ENCODE measurements around the gene FANCC. TPM values are rescaled to one million over a fixed set of nuclear protein-coding genes. Genes with fewer than 3 reads are reported as not detected.

Gene FANCC
- total RNA-seq, 2 experiments from 2014 or later, result 15.4 to 21.5 TPM

DNA sequence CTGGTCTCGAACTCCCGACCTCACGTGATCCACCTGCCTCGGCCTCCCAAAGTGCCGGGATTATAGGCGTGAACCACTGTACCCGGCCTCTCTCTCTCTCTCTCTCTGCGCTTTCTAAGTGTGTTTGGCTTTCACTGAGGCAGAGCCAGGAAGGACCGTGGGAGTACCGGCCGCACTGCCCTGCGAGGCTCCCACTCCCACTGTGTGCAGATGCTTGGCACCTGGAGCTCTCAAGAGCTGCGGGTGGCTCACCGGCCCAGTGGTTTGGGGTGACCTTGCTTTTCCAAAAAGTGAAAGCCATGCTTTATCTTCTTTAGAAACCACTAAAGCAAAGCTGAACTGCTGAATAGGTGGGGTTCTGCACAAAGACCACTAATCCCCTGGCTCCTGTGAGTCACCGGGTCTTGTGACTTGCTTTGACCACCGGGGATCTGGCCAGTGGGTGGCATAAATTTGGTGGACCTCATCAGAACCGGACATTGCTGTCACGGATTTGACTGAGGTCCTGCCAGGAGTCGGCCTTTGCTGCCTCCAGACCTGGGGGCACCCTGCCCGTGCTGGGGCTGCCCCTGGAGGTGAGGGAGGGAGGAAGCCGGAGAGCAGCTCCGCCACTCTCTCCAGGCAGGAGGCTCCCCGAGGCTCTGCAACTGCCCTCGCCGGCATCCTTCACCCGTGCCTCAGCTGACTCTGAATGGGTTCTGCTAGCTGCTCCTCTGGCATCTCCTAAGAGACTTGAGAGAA lies 228.9 kb downstream of the FANCC start:
- H3K27me3 Mint-ChIP-seq, result no peaks in the 10 kb centered on the region
- no peaks in the 10 kb centered on the region for H3K9me3 Mint-ChIP-seq
- CTCF ChIA-PET, result interaction anchor here (1.0 to 1.1 kb wide), 2 partner anchors 13 to 38 kb away, joined by 3 read pairs; no protein-coding TSS in a partner anchor
- no peaks in the 10 kb centered on the region for H3K36me3 Mint-ChIP-seq (ENCODE audit: low read depth)
- POLR2A ChIA-PET, result no interaction called here
- peak overlapping the region; percentile 69 for H3K27ac Mint-ChIP-seq
- H3K4me1 Mint-ChIP-seq, result peaks cover 11% of the 10 kb centered on the region
- DNase-seq, result no peak
- H3K4me3 Mint-ChIP-seq, result no peak overlapping the region

DNA sequence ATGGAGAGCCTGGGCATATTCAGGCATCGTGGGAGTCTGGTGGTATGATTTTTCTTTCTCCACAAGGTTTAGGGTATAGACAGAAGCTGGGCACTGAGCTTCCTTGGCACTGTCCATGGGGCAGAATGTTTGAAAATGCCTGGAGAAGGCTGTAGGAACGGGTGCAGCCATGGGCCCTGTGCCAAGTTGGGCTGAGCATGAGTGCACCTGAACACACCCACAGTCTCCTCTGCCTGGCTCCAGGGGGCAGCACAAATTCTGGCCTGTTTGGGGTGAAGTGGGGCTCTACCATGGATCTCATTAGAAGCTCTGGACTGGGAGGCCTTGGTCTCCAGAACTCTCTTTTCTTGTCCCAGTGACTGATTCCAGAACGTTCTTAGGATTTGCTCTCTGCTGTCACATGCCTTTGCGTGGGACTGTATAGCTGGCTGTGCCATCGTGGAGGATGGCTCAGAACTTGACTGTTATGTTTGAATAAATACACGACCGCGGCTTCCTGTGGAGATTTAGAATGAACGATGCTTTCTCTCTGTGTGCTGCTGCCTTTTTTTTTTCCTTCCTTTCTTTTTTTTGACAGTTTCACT lies 229.8 kb downstream of the FANCC start:
- no peak overlapping the region for H3K4me3 Mint-ChIP-seq
- peaks cover 8% of the 10 kb centered on the region for H3K4me1 Mint-ChIP-seq
- no peak overlapping the region for H3K27ac Mint-ChIP-seq
- H3K9me3 Mint-ChIP-seq, result no peaks in the 10 kb centered on the region
- no peaks in the 10 kb centered on the region for H3K27me3 Mint-ChIP-seq
- DNase-seq, result no peak
- CTCF ChIA-PET, result interaction anchor here (0.6 kb wide), 1 partner anchor 434 kb away, joined by 4 read pairs; no protein-coding TSS in a partner anchor
- H3K36me3 Mint-ChIP-seq (ENCODE audit: low read depth), result no peaks in the 10 kb centered on the region
- POLR2A ChIA-PET, result no interaction called here

GRCh38 chr9:95086564-95086955 lies 230.9 kb downstream of the FANCC start:
- no peaks in the 10 kb centered on the region for H3K9me3 Mint-ChIP-seq
- no peaks in the 10 kb centered on the region for H3K4me1 Mint-ChIP-seq
- POLR2A ChIA-PET, result no interaction called here
- no peaks in the 10 kb centered on the region for H3K36me3 Mint-ChIP-seq (ENCODE audit: low read depth)
- H3K4me3 Mint-ChIP-seq, result no peak overlapping the region
- no peak overlapping the region for H3K27ac Mint-ChIP-seq
- no peak for DNase-seq
- CTCF ChIA-PET, result no interaction called here
- no peaks in the 10 kb centered on the region for H3K27me3 Mint-ChIP-seq

DNA sequence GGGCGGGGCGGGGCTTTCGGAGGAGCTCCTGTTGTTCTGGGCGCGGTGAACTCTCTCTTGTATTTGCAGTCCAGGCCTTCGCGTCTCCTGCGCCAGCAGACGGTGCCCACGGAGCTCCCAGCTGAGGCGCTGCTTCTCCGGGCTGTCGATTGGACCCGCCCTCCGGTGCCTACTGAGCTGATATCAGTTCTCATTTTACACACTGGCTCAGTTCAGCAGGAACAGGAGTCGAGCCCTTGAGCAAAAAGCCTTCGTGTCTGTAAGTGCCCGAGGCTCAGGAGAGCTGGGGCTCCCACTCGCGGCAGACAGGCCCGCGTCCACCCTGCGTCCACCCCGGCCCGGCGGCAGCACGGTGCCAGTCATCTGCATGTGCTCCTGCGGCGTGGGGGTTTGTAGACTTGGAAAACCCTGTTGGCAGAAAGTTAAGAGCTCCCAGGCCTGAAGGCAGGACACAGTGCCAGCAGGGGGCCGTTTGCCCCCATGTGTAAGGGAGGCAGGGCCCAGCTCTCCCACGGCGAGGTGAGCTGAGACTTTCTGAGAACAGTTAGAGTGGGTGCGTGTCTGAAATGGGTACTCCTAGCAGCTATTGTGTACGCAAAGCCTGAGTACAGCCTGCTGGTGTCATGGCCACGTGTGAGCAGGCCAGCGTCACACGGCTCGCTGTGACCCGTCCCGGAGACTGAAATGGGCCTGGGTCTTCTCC lies 231.5 kb downstream of the FANCC start:
- POLR2A ChIA-PET, result no interaction called here
- Mint-ChIP-seq H3K4me1 (no peaks in the 10 kb centered on the region), H3K9me3 (no peaks in the 10 kb centered on the region), H3K27ac (no peak overlapping the region), H3K36me3 (ENCODE audit: low read depth) (no peaks in the 10 kb centered on the region), H3K27me3 (no peaks in the 10 kb centered on the region), H3K4me3 (no peak overlapping the region)
- CTCF ChIA-PET, result interaction anchor here (0.6 kb wide), 1 partner anchor 356 kb away, joined by 3 read pairs; no protein-coding TSS in a partner anchor
- DNase-seq, result no peak

- Mint-ChIP-seq H3K27ac (no peak overlapping the region), H3K4me1 (no peaks in the 10 kb centered on the region), H3K27me3 (no peaks in the 10 kb centered on the region), H3K4me3 (no peak overlapping the region), H3K36me3 (ENCODE audit: low read depth) (no peaks in the 10 kb centered on the region), H3K9me3 (no peaks in the 10 kb centered on the region)
- ChIA-PET POLR2A (no interaction called here), CTCF (no interaction called here)
- DNase-seq, result no peak
Observed at GRCh38 chr9:95085036-95085770, 232.3 kb downstream of the FANCC start.

DNA sequence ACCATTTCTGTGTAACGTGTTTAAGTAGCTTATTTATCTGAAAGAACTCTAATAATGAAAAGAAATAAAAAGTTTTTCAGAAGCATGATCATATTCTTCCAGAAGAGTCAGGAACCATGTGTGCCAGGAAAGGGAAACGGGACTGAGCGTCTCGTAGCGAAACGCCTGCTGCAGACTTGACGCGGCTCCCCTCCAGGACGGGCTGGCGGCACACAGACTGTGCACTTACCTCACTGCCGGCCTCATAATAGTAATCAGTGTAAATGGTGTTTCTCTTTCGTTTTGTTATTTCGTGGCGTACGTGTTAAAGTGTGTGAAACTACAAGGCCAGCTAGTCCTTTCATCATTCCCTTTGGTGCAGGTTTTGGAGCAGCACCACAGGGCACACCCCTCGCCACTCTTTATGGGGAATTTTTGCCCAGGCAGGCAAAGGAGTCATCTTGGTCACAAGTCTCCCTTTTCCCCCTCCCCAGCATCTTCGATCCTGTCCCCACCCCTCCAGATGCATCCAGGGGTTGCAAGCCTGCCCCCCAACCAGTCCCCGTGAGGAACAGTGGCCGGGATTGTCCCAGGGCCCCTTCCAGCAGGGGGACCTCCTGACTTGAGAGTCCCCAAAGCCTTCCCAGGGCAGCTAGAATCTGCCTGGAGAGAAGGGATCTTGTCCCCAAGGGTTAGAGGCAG lies 233.1 kb downstream of the FANCC start:
- Mint-ChIP-seq H3K4me3 (no peak overlapping the region), H3K4me1 (no peaks in the 10 kb centered on the region), H3K36me3 (ENCODE audit: low read depth) (no peaks in the 10 kb centered on the region), H3K9me3 (no peaks in the 10 kb centered on the region), H3K27ac (no peak overlapping the region), H3K27me3 (no peaks in the 10 kb centered on the region)
- DNase-seq, result no peak
- POLR2A ChIA-PET, result no interaction called here
- CTCF ChIA-PET, result no interaction called here

- DNase-seq, result no peak
- no peak overlapping the region for H3K27ac Mint-ChIP-seq
- no peaks in the 10 kb centered on the region for H3K4me1 Mint-ChIP-seq
- H3K36me3 Mint-ChIP-seq (ENCODE audit: low read depth), result no peaks in the 10 kb centered on the region
- CTCF ChIA-PET, result interaction anchor here (1.2 kb wide), 1 partner anchor 320 kb away, joined by 3 read pairs; no protein-coding TSS in a partner anchor
- H3K4me3 Mint-ChIP-seq, result no peak overlapping the region
- H3K27me3 Mint-ChIP-seq, result no peaks in the 10 kb centered on the region
- no peaks in the 10 kb centered on the region for H3K9me3 Mint-ChIP-seq
- POLR2A ChIA-PET, result no interaction called here
Observed at GRCh38 chr9:95083086-95083768, 234.3 kb downstream of the FANCC start.

DNA sequence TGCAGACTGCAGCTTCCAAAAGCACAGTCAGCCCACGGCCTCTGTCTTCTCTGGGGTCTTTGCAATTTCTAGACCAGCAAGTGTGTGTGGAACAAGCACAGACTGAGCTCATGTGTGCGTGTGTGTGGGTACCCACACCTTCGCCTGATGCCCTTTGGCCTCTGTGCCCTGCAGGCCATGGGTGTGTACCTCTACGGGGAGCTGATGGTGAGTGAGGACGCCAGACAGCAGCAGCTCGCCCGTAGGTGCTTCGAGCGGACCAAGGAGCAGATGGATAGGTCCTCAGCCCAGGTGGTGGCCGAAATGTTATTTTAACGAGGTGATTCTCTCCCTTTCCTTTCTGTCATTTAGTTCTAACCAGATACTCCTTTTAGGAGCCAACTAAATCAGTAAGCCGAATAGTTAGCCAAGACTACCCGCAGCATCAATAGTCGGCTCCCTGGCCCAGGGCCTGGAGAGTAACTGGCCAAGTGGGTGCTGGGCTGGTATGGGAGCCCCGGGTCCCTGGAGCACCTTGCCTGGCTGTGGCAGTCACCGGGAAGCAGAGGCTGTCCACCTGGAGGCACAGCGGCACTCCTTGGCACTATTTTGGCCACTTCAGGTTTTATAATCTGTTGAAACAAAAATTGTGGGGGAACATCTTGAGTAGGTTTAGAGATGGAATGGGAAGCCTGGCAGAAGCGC lies 235.0 kb downstream of the FANCC start:
- Mint-ChIP-seq H3K27me3 (no peaks in the 10 kb centered on the region), H3K27ac (no peak overlapping the region), H3K36me3 (ENCODE audit: low read depth) (no peaks in the 10 kb centered on the region), H3K9me3 (no peaks in the 10 kb centered on the region), H3K4me3 (no peak overlapping the region), H3K4me1 (no peaks in the 10 kb centered on the region)
- ChIA-PET POLR2A (interaction anchor here (0.6 kb wide), 1 partner anchor 1248 kb away, joined by 3 read pairs; no protein-coding TSS in a partner anchor), CTCF (interaction anchor here (1.2 kb wide), 1 partner anchor 319 kb away, joined by 3 read pairs; no protein-coding TSS in a partner anchor)
- no peak for DNase-seq

- Mint-ChIP-seq H3K4me1 (no peaks in the 10 kb centered on the region), H3K9me3 (no peaks in the 10 kb centered on the region), H3K4me3 (no peak overlapping the region), H3K27ac (no peak overlapping the region), H3K36me3 (ENCODE audit: low read depth) (no peaks in the 10 kb centered on the region), H3K27me3 (no peaks in the 10 kb centered on the region)
- POLR2A ChIA-PET, result no interaction called here
- CTCF ChIA-PET, result interaction anchor here (1.2 kb wide), 1 partner anchor 318 kb away, joined by 3 read pairs; no protein-coding TSS in a partner anchor
- no peak for DNase-seq
Observed at GRCh38 chr9:95081998-95082397, 235.5 kb downstream of the FANCC start.

DNA sequence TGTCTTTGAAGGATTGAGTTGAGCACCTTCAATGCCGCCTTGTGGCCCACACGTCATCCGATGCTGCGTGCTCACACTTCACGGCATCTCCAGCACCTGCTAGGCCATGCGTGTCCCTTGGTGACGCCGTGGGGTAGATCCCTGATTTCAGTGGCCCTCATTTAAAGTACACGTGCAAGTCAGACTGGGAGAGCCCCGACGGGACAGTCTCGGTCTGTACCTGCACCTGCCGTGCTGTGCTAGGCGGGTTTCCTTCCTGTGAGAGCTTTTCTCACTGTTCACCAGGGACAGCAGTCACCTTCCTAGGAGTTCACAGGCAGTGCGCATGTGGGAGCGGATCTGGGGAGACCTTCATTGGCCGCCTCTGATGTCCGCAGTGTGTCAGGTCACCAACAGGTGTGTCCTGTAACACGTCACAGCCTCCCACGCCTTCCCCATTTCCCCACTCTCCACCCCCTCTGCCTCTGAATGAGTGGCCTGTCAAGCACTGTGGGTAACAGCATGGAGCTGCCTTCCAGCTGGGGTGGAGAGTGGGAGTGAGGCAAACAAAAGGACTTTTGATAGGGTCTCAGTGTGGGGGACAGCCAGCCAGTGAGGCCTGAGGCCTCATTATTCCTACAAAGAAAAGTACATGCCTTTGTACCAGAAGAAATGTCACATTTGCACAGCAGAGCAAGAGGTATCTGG lies 236.4 kb downstream of the FANCC start:
- no peak for DNase-seq

GRCh38 chr9:95079461-95079860 lies 238.0 kb downstream of the FANCC start:
- ChIA-PET POLR2A (no interaction called here), CTCF (no interaction called here)
- H3K36me3 Mint-ChIP-seq (ENCODE audit: low read depth), result no peaks in the 10 kb centered on the region
- no peak overlapping the region for H3K27ac Mint-ChIP-seq
- DNase-seq, result no peak
- no peaks in the 10 kb centered on the region for H3K27me3 Mint-ChIP-seq
- no peaks in the 10 kb centered on the region for H3K4me1 Mint-ChIP-seq
- no peak overlapping the region for H3K4me3 Mint-ChIP-seq
- no peaks in the 10 kb centered on the region for H3K9me3 Mint-ChIP-seq

More for the DNA sequence above, 236.4 kb downstream of the FANCC start:
- no peaks in the 10 kb centered on the region for H3K4me1 Mint-ChIP-seq
- H3K27me3 Mint-ChIP-seq, result no peaks in the 10 kb centered on the region
- H3K9me3 Mint-ChIP-seq, result no peaks in the 10 kb centered on the region
- ChIA-PET CTCF (no interaction called here), POLR2A (interaction anchor here (0.6 kb wide), 1 partner anchor 205 kb away, joined by 3 read pairs; no protein-coding TSS in a partner anchor)
- H3K27ac Mint-ChIP-seq, result no peak overlapping the region
- H3K4me3 Mint-ChIP-seq, result no peak overlapping the region
- H3K36me3 Mint-ChIP-seq (ENCODE audit: low read depth), result no peaks in the 10 kb centered on the region

Data from activated CD4-positive, alpha-beta T cell treated with anti-CD3 and anti-CD28 coated beads, Interleukin-2, amount 10 ng/mL, durations not matched to agents 7 days and 5 days (primary cell).